HG03521 (cell line): ENCODE data around the gene MYDGF.

Experiments
- ATAC-seq: cut with Tn5 transposase; IDR thresholded peaks from one replicate; pipeline ENCODE4 v1.9.1; 2021; ENCODE audit warnings: mild to moderate bottlenecking, moderate library complexity; ENCODE audit not compliant: unreplicated experiment

MYDGF gene

GRCh38 chr19:4613254-4613751 lies 56.8 kb downstream of the MYDGF start:
- no peak for ATAC-seq

GRCh38 chr19:4609878-4610511 lies 60.1 kb downstream of the MYDGF start:
- ATAC-seq = no peak
